ENCODE results near the gene RARRES1.

Gene RARRES1

GRCh38 chr3:158660711-158661110, 71.5 kb downstream of the RARRES1 start:
- no peak overlapping the region for H3K9ac ChIP-seq (ENCODE audit: insufficient read length, low read depth)
- H3K36me3 ChIP-seq (ENCODE audit: insufficient read depth, insufficient read length, low read length): peaks cover 85% of the 10 kb centered on the region
- no peak for DNase-seq (ENCODE audit: low read depth, low spot score)
- H3K4me1 ChIP-seq (ENCODE audit: insufficient read depth, insufficient read length): no peaks in the 10 kb centered on the region
- H3K9me3 ChIP-seq (ENCODE audit: insufficient read depth, low read length): no peaks in the 10 kb centered on the region
- no peaks in the 10 kb centered on the region for H3K27me3 ChIP-seq (ENCODE audit: insufficient read depth, insufficient read length)
- H3K4me3 ChIP-seq (ENCODE audit: insufficient read length, low read depth): no peak overlapping the region
- TF ChIP-seq ZNF274 (IDR thresholded peaks at IDR 0.05; ENCODE audit: low read depth, low read length) (no peak), SUZ12 (IDR thresholded peaks at IDR 0.05; ENCODE audit: extremely low read depth, insufficient read depth, insufficient read length) (no peak)

GRCh38 chr3:158659454-158660237, 72.6 kb downstream of the RARRES1 start:
- H3K9me3 ChIP-seq (ENCODE audit: insufficient read depth, low read length): no peaks in the 10 kb centered on the region
- TF ChIP-seq ZNF274 (IDR thresholded peaks at IDR 0.05; ENCODE audit: low read depth, low read length) (no peak), SUZ12 (IDR thresholded peaks at IDR 0.05; ENCODE audit: extremely low read depth, insufficient read depth, insufficient read length) (no peak), YY1 (IDR thresholded peaks at IDR 0.05; ENCODE audit: insufficient read depth, insufficient read length) (no peak)

GRCh38 chr3:158658889-158659288, 73.4 kb downstream of the RARRES1 start:
- H3K36me3 ChIP-seq (ENCODE audit: insufficient read depth, insufficient read length, low read length): peaks cover 87% of the 10 kb centered on the region
- TF ChIP-seq YY1 (IDR thresholded peaks at IDR 0.05; ENCODE audit: insufficient read depth, insufficient read length): no peak
- no peak for TF ChIP-seq ZNF274 (IDR thresholded peaks at IDR 0.05; ENCODE audit: low read depth, low read length)
- no peak for TF ChIP-seq SUZ12 (IDR thresholded peaks at IDR 0.05; ENCODE audit: extremely low read depth, insufficient read depth, insufficient read length)

More at GRCh38 chr3:158659454-158660237, 72.6 kb downstream of the RARRES1 start:
- DNase-seq (ENCODE audit: low read depth, low spot score): no peak
- Histone ChIP-seq H3K4me1 (ENCODE audit: insufficient read depth, insufficient read length) (no peaks in the 10 kb centered on the region), H3K9ac (ENCODE audit: insufficient read length, low read depth) (no peak overlapping the region), H3K27me3 (ENCODE audit: insufficient read depth, insufficient read length) (no peaks in the 10 kb centered on the region), H3K36me3 (ENCODE audit: insufficient read depth, insufficient read length, low read length) (peaks cover 85% of the 10 kb centered on the region), H3K4me3 (ENCODE audit: insufficient read length, low read depth) (no peak overlapping the region)

GRCh38 chr3:158652463-158652862, 79.8 kb downstream of the RARRES1 start:
- no peak overlapping the region for H3K9ac ChIP-seq (ENCODE audit: insufficient read length, low read depth)
- H3K9me3 ChIP-seq (ENCODE audit: insufficient read depth, low read length): no peaks in the 10 kb centered on the region
- H3K4me3 ChIP-seq (ENCODE audit: insufficient read length, low read depth): no peak overlapping the region
- no peak for DNase-seq (ENCODE audit: low read depth, low spot score)
- no peak for TF ChIP-seq ZNF274 (IDR thresholded peaks at IDR 0.05; ENCODE audit: low read depth, low read length)
- TF ChIP-seq YY1 (IDR thresholded peaks at IDR 0.05; ENCODE audit: insufficient read depth, insufficient read length): no peak
- no peak for TF ChIP-seq SUZ12 (IDR thresholded peaks at IDR 0.05; ENCODE audit: extremely low read depth, insufficient read depth, insufficient read length)
- H3K27me3 ChIP-seq (ENCODE audit: insufficient read depth, insufficient read length): no peaks in the 10 kb centered on the region
- H3K4me1 ChIP-seq (ENCODE audit: insufficient read depth, insufficient read length): no peaks in the 10 kb centered on the region
- peaks cover 83% of the 10 kb centered on the region for H3K36me3 ChIP-seq (ENCODE audit: insufficient read depth, insufficient read length, low read length)

More at GRCh38 chr3:158658889-158659288, 73.4 kb downstream of the RARRES1 start:
- Histone ChIP-seq H3K9me3 (ENCODE audit: insufficient read depth, low read length) (no peaks in the 10 kb centered on the region), H3K9ac (ENCODE audit: insufficient read length, low read depth) (no peak overlapping the region), H3K4me1 (ENCODE audit: insufficient read depth, insufficient read length) (no peaks in the 10 kb centered on the region), H3K27me3 (ENCODE audit: insufficient read depth, insufficient read length) (no peaks in the 10 kb centered on the region), H3K4me3 (ENCODE audit: insufficient read length, low read depth) (no peak overlapping the region)
- no peak for DNase-seq (ENCODE audit: low read depth, low spot score)

GRCh38 chr3:158651192-158651591, 81.1 kb downstream of the RARRES1 start:
- H3K27me3 ChIP-seq (ENCODE audit: insufficient read depth, insufficient read length): no peaks in the 10 kb centered on the region
- no peaks in the 10 kb centered on the region for H3K9me3 ChIP-seq (ENCODE audit: insufficient read depth, low read length)
- H3K4me1 ChIP-seq (ENCODE audit: insufficient read depth, insufficient read length): no peaks in the 10 kb centered on the region
- peaks cover 83% of the 10 kb centered on the region for H3K36me3 ChIP-seq (ENCODE audit: insufficient read depth, insufficient read length, low read length)
- no peak overlapping the region for H3K4me3 ChIP-seq (ENCODE audit: insufficient read length, low read depth)
- no peak for TF ChIP-seq SUZ12 (IDR thresholded peaks at IDR 0.05; ENCODE audit: extremely low read depth, insufficient read depth, insufficient read length)
- no peak for TF ChIP-seq ZNF274 (IDR thresholded peaks at IDR 0.05; ENCODE audit: low read depth, low read length)
- TF ChIP-seq YY1 (IDR thresholded peaks at IDR 0.05; ENCODE audit: insufficient read depth, insufficient read length): no peak
- DNase-seq (ENCODE audit: low read depth, low spot score): no peak
- H3K9ac ChIP-seq (ENCODE audit: insufficient read length, low read depth): no peak overlapping the region

GRCh38 chr3:158649791-158650190, 82.5 kb downstream of the RARRES1 start:
- H3K9ac ChIP-seq (ENCODE audit: insufficient read length, low read depth): no peak overlapping the region
- no peaks in the 10 kb centered on the region for H3K9me3 ChIP-seq (ENCODE audit: insufficient read depth, low read length)
- no peak overlapping the region for H3K4me3 ChIP-seq (ENCODE audit: insufficient read length, low read depth)
- H3K36me3 ChIP-seq (ENCODE audit: insufficient read depth, insufficient read length, low read length): peaks cover 79% of the 10 kb centered on the region
- TF ChIP-seq ZNF274 (IDR thresholded peaks at IDR 0.05; ENCODE audit: low read depth, low read length): no peak
- TF ChIP-seq SUZ12 (IDR thresholded peaks at IDR 0.05; ENCODE audit: extremely low read depth, insufficient read depth, insufficient read length): no peak
- TF ChIP-seq YY1 (IDR thresholded peaks at IDR 0.05; ENCODE audit: insufficient read depth, insufficient read length): no peak
- no peak for DNase-seq (ENCODE audit: low read depth, low spot score)
- no peaks in the 10 kb centered on the region for H3K4me1 ChIP-seq (ENCODE audit: insufficient read depth, insufficient read length)
- H3K27me3 ChIP-seq (ENCODE audit: insufficient read depth, insufficient read length): no peaks in the 10 kb centered on the region
